Measurements from ENCODE around the gene OXT.
A peak's percentile ranks its signal among the peaks of the same experiment; 100 is the strongest.

Gene OXT

DNA sequence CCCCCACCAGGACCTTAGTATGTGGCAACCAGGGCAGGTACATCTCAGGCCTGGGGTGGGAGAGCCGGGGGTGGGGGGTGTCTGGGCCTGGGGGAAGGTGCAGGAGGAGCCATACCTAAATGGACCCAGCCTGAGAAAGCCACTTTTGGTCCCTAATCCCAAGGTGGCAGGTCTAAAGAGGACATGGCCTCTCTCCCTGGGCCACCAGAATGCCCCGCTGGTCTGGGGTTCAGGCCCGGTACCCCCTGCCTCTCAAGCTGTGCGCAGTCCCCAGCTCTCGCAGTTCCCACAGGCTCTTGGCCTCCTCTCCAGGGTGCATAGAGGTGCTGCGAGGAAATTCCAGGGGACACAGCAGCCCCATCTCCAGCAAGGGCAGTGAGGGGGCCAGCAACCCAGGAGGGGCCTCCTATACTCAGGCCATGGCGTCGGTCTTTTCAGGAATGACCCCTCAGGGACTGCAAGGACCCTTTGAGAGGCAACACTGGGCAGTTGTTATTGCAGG lies 14.2 kb downstream of the OXT start:
- TF ChIP-seq, protein P1, sequence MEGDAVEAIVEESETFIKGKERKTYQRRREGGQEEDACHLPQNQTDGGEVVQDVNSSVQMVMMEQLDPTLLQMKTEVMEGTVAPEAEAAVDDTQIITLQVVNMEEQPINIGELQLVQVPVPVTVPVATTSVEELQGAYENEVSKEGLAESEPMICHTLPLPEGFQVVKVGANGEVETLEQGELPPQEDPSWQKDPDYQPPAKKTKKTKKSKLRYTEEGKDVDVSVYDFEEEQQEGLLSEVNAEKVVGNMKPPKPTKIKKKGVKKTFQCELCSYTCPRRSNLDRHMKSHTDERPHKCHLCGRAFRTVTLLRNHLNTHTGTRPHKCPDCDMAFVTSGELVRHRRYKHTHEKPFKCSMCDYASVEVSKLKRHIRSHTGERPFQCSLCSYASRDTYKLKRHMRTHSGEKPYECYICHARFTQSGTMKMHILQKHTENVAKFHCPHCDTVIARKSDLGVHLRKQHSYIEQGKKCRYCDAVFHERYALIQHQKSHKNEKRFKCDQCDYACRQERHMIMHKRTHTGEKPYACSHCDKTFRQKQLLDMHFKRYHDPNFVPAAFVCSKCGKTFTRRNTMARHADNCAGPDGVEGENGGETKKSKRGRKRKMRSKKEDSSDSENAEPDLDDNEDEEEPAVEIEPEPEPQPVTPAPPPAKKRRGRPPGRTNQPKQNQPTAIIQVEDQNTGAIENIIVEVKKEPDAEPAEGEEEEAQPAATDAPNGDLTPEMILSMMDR (IDR thresholded peaks at IDR 0.05; ENCODE audit: low read depth, low read length): no peak
- no peak overlapping the region for H3K4me3 ChIP-seq (ENCODE audit: low read depth, low read length)
- no peak for DNase-seq (ENCODE audit: low read depth, low spot score)
- in situ Hi-C loops (cut with HindIII; ENCODE audit: low sequenced_read_pairs): no loop called here

GRCh38 chr20:3088031-3088430 lies 16.6 kb downstream of the OXT start:
- TF ChIP-seq, protein P1 (IDR thresholded peaks at IDR 0.05; ENCODE audit: low read depth, low read length): no peak
- no peak for DNase-seq (ENCODE audit: low read depth, low spot score)
- in situ Hi-C loops (cut with HindIII; ENCODE audit: low sequenced_read_pairs): no loop called here
- H3K4me3 ChIP-seq (ENCODE audit: low read depth, low read length): no peak overlapping the region

DNA sequence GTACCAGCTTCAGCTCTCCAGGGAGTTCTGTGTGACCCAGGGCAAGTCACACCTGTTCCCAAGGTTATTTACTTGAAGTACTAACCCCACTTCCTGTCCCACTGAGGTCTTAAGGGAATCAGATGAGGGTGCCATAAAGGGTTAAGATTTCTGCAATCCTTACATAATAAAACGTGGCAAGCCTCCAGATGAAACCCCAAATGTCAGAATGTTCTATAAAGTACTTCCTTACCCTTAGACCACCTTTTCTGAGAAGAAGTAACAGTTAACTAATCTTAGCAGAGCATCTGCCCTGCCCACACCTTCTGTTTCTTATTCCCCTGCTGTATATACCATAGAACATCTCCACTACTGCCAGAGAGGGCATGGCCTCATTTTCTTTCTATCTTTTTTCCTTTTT lies 19.1 kb downstream of the OXT start:
- DNase-seq (ENCODE audit: low read depth, low spot score): no peak
- TF ChIP-seq, protein P1 (IDR thresholded peaks at IDR 0.05; ENCODE audit: low read depth, low read length): no peak

DNA sequence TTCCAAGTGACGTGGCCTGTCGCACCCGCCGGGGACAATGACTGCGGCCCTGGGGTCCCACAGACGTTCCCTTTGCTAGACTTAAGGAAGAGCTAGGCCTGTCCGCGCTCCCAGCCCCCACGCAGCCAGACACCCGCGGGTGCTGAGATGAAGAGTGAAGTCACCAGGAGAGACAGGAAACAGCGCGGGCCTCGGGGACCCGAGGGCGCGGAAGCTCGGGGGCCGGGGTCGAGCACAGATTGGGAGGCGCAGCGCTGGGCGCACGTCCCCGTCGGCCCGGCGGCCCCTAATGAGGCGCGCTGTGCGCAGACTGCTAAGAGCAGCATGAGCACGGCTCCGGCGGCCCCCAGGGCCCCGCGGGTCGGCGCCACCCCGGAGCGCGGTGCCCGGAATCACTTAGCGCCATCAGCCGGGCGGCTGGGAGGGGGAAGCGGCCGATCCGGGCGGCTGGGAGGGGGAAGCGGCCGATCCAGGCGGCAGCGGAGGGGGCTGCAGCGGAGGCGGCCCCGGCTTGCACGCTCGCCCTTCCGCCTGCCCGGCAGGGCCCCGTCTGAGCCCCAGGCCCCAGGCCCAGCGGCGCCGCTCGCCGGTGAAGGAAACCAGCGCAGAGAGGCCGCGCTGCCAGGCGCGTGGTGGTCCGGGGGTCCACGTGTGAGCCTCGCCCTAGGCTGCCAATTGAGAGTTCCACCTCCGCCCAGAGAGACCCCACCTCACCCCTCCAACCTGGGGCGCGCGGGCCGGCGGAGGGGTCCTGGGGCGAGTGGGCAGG lies 21.4 kb downstream of the OXT start:
- no peak for DNase-seq (ENCODE audit: low read depth, low spot score)
- TF ChIP-seq, protein P1 (IDR thresholded peaks at IDR 0.05; ENCODE audit: low read depth, low read length): no peak
- in situ Hi-C loops (cut with HindIII; ENCODE audit: low sequenced_read_pairs): no loop called here
- H3K4me3 ChIP-seq (ENCODE audit: low read depth, low read length): peak overlapping the region; percentile 3

More for the DNA sequence above, 19.1 kb downstream of the OXT start:
- in situ Hi-C loops (cut with HindIII; ENCODE audit: low sequenced_read_pairs): no loop called here
- no peak overlapping the region for H3K4me3 ChIP-seq (ENCODE audit: low read depth, low read length)

DNA sequence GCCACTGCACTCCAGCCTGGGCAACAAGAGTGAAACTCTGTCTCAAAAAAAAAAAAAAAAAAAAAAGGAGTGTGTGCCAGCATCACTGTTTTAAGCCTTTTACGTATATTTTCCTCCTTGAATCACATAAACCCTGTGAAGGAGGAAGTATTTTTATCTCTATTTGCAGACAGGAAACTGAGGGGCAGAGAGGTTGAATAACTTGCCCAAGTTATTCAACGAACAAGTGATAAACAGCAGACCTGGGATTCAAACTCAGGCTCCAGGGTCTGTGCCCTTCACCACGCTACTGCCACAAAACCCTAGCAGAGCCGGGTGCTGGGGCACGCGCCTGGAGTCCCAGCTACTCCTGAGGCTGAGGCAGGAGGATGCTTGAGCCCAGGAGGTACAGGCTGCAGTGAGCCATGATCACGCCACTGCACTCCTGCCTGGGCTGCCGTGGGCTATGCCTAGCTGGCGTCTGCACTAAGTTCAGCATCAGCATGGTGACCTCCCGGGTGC lies 22.5 kb downstream of the OXT start:
- in situ Hi-C loops (cut with HindIII; ENCODE audit: low sequenced_read_pairs): no loop called here
- H3K4me3 ChIP-seq (ENCODE audit: low read depth, low read length): no peak overlapping the region
- no peak for DNase-seq (ENCODE audit: low read depth, low spot score)
- TF ChIP-seq, protein P1 (IDR thresholded peaks at IDR 0.05; ENCODE audit: low read depth, low read length): no peak

DNA sequence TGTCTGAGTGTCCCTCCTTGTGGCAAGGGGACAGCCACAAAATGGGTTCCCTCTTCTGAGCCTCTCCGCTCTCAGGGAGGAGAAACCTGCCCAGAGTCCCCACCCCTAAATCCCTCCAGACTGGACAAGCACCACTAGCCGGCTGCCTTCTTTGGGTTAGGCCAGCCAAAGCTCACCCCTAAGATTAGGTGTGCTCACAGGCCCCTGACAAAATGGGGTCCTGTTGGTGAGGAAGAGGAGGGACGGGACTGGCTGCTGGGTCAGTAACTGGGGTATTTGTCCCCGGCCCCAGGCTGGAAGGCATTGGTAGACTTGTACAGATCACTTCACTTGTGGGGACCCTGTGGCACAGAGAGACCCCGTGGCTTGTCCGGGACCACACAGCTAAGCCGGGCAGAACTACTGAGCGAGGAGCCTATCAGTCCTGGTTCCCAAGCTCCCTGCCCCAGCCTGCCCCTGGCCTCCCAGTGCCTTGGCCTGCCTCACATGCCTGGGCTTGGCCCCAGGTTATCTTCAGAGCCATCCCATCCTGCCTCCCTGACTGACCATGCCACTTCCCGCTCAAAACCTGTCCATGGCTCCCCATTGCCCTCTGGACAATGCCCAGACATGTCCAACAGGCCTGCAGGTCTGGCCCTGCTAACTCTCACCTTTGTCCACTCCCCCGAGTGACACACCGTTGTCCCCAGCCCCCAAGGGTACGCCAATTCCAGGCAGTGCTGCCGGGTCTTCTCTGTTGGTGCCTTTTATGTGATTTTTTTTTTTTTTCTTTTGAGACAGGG lies 23.6 kb downstream of the OXT start:
- no peak overlapping the region for H3K4me3 ChIP-seq (ENCODE audit: low read depth, low read length)
- TF ChIP-seq, protein P1 (IDR thresholded peaks at IDR 0.05; ENCODE audit: low read depth, low read length): no peak
- no peak for DNase-seq (ENCODE audit: low read depth, low spot score)
- in situ Hi-C loops (cut with HindIII; ENCODE audit: low sequenced_read_pairs): no loop called here

All from astrocyte of the spinal cord (primary cell).